T-cell (primary cell): ENCODE data around the gene CERS3. TPM values are rescaled to one million over a fixed set of nuclear protein-coding genes. Genes with fewer than 3 reads are reported as not detected.

Experiments used
- ATAC-seq, 4 experiments: fragments of 200-7000 bp in 3 of 4; fragments of 150-1000 bp in 1 of 4; cut with Tn5 transposase; replicated peaks in 1 of 4; 1 replicate in 3 of 4; 2 replicates in 1 of 4; pipeline ENCODE4 v1.10.0; 2021; ENCODE audit warnings: moderate library complexity in 3 of 4, mild to moderate bottlenecking in 2 of 4, moderate number of reproducible peaks in 1 of 4
- CTCF ChIA-PET, 2 donors: fragments of 300-600 bp; sonication (Branson Sonifier 250); formaldehyde crosslinking; loops; one replicate each; lab custom pipeline; 2022; ENCODE audit warnings: antibody characterized with exemption in 2 of 2; lab: Charles Lee
- POLR2A ChIA-PET, 2 donors: fragments of 300-600 bp; sonication (Branson Sonifier 250); formaldehyde crosslinking; loops; one replicate each; lab custom pipeline; 2022; ENCODE audit warnings: antibody characterized with exemption in 2 of 2; lab: Charles Lee
- DNase-seq, 35 experiments: peaks; one replicate each; pipeline versions ENCODE4 v3.0.0 to v3.0.0-alpha.2; 2013 to 2023
- H3K27ac ChIP-seq: one replicate; pipeline ENCODE4 v1.5.1; 2013; ENCODE audit warnings: low read length
- H3K27me3 ChIP-seq, 2 experiments: replicated peaks in 1 of 2; 1 replicate in 1 of 2; 2 replicates in 1 of 2; pipeline versions ENCODE4 v1.6.1 to v1.7.0; 2013; ENCODE audit warnings: low read length in 1 of 2, mixed read lengths in 1 of 2; ENCODE audit not compliant: control insufficient read depth in 2 of 2, insufficient read depth in 2 of 2; ENCODE audit errors: extremely low read depth in 1 of 2
- H3K36me3 ChIP-seq, 2 donors: 1 replicate in 1 of 2; 2 replicates in 1 of 2; pipeline versions ENCODE4 v1.6.1 to v1.7.0; 2013; ENCODE audit warnings: low read length in 1 of 2; ENCODE audit not compliant: control insufficient read depth in 2 of 2, insufficient read depth in 1 of 2; ENCODE audit errors: extremely low read depth in 1 of 2
- H3K4me1 ChIP-seq, 2 experiments: 1 replicate in 1 of 2; 2 replicates in 1 of 2; pipeline versions ENCODE4 v1.6.1 to v1.7.0; 2013; ENCODE audit warnings: low read length in 2 of 2, mixed read lengths in 1 of 2; ENCODE audit not compliant: insufficient read depth in 2 of 2, control insufficient read depth in 1 of 2; ENCODE audit errors: extremely low read depth in 1 of 2
- H3K4me3 ChIP-seq, 2 donors: 1 replicate in 1 of 2; 2 replicates in 1 of 2; pipeline versions ENCODE4 v1.5.1 to v1.7.0; 2013; ENCODE audit warnings: mild to moderate bottlenecking in 2 of 2, low read length in 1 of 2, moderate library complexity in 1 of 2; ENCODE audit not compliant: control insufficient read depth in 1 of 2; ENCODE audit errors: extremely low read depth in 1 of 2
- H3K9me3 ChIP-seq: 2 replicates; pipeline ENCODE4 v1.7.0; 2013
- H3K27ac Mint-ChIP-seq, 2 donors: one replicate each; pipeline ENCODE4 v1.8.0; 2020 to 2021; ENCODE audit warnings: mild to moderate bottlenecking in 2 of 2, mixed read lengths in 2 of 2
- H3K27me3 Mint-ChIP-seq, 2 donors: one replicate each; pipeline ENCODE4 v1.8.0; 2021 to 2022; ENCODE audit warnings: mixed read lengths in 2 of 2
- H3K36me3 Mint-ChIP-seq: one replicate; pipeline ENCODE4 v1.8.0; 2021; ENCODE audit warnings: mixed read lengths
- H3K4me1 Mint-ChIP-seq, 3 donors: one replicate each; pipeline ENCODE4 v1.8.0; 2020 to 2022; ENCODE audit warnings: mixed read lengths in 3 of 3, mild to moderate bottlenecking in 1 of 3
- H3K4me3 Mint-ChIP-seq, 3 donors: one replicate each; pipeline ENCODE4 v1.8.0; 2020 to 2022; ENCODE audit warnings: mild to moderate bottlenecking in 3 of 3, mixed read lengths in 3 of 3, moderate library complexity in 3 of 3
- H3K9me3 Mint-ChIP-seq, 3 donors: one replicate each; pipeline ENCODE4 v1.8.0; 2020 to 2022; ENCODE audit warnings: mixed read lengths in 3 of 3
- WGBS: methylation state at CpG from one replicate; pipeline ENCODE4 v1.1.5; 2013; ENCODE audit warnings: missing lambda C conversion rate; ENCODE audit not compliant: insufficient coverage; 5-methylcytosine and 5-hydroxymethylcytosine counted together
- total RNA-seq, 35 experiments: library from RNA in 6 of 35; stranded (reverse) in 6 of 35; fragments of 120-200 nt in 1 of 35; gene quantifications; one replicate each; pipeline versions ENCODE4 v1.2.1 to v1.2.4 and lab custom pipeline; 2013 to 2026

CERS3 gene
- total RNA-seq, 5 donors from 2014 or later (not counting 1 experiment from before 2014, with no cell fraction given): 1.1 to 3.5 (median 2.6) TPM

DNA sequence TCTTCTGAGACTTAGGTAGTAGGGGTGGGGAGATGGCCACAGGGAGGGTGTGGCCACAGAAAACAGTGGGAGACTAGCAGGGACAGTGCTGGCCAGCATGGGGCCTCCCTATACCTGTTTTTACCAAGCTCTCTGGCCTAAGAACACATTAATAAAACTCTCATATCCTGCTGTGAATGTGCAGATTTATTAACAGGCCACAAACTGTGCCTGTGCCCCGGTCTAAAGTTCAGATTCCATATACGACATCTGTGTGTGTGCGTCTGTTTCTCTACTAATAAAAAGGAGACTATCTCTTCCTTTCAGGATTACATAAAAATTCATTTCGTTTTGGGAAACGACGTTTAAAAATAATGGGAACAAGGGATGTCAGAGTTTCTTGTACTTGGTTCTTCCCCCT, 94.2 kb downstream of the CERS3 start:
- Histone ChIP-seq H3K27me3 (no peaks in the 10 kb centered on the region), H3K4me3 (no peak overlapping the region), H3K9me3 (no peaks in the 10 kb centered on the region), H3K27ac (no peak overlapping the region), H3K36me3 (no peaks in the 10 kb centered on the region), H3K4me1 (no peaks in the 10 kb centered on the region)
- CTCF ChIA-PET: no interaction called here
- POLR2A ChIA-PET: no interaction called here
- Mint-ChIP-seq H3K4me3 (no peak overlapping the region), H3K36me3 (no peaks in the 10 kb centered on the region), H3K27me3 (no peaks in the 10 kb centered on the region), H3K27ac (no peak overlapping the region), H3K9me3 (peaks cover 0 to 3% (median 0%) of the 10 kb centered on the region in 3 donors), H3K4me1 (peaks cover 4 to 5% (median 4%) of the 10 kb centered on the region in 3 donors)
- DNase-seq (no peak), ATAC-seq (no peak)
- WGBS: no CpG with 5 or more reads among the region's 6 CpGs

DNA sequence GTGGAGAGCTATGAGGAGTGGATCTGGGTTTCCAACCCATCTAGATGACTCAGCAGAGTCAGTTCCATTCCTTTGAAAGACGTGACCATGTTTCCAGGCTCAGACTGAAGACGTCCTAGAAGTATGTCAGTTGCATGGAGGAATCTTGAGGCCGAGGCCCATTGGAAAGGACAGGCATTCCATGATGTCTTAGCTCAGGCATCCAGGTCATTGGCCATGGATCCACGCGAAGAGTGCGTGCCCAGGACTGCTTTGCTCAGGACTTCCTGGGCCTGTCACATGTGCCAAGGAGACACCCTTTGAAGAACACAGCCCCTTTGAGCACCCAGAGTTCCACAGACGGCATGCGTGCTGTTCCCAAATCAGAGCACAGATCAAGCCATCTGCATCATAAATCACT, 94.7 kb downstream of the CERS3 start:
- Mint-ChIP-seq H3K9me3 (peaks cover 0 to 3% (median 0%) of the 10 kb centered on the region in 3 donors), H3K36me3 (no peaks in the 10 kb centered on the region), H3K4me3 (no peak overlapping the region), H3K27ac (no peak overlapping the region), H3K27me3 (no peaks in the 10 kb centered on the region), H3K4me1 (peaks cover 4 to 5% (median 4%) of the 10 kb centered on the region in 3 donors)
- H3K4me3 ChIP-seq: no peak overlapping the region
- POLR2A ChIA-PET: interaction anchor here in 1 of 2 donors (0.5 kb wide), 1 partner anchor 860 kb away, joined by 3 read pairs; no protein-coding TSS in a partner anchor
- no peak overlapping the region for H3K27ac ChIP-seq
- H3K36me3 ChIP-seq: no peaks in the 10 kb centered on the region
- no peaks in the 10 kb centered on the region for H3K9me3 ChIP-seq
- CTCF ChIA-PET: no interaction called here
- 88% methylated on average over 5 of the region's 8 CpGs for WGBS
- no peaks in the 10 kb centered on the region for H3K4me1 ChIP-seq
- DNase-seq (no peak), ATAC-seq (no peak)
- no peaks in the 10 kb centered on the region for H3K27me3 ChIP-seq

DNA sequence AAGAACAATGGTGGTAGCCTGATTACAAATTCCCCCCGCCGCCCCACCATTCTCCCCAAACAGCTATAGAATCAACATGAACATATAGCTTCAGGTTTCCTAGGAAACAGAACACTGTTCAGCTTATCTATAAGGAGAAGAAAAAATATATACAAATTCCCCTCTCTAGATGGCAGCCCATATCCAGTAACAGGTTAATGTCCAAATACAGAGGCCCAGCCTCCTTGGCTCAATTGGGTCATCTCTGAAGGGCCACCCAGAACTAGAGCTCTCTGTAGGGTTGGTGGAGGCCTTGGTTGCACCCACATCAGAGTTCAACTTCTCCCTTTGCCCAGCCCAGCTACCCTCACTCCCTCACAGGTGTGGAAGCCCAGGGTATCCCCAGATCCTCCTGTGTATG, 95.4 kb downstream of the CERS3 start:
- H3K27ac Mint-ChIP-seq: no peak overlapping the region
- H3K27me3 Mint-ChIP-seq: no peaks in the 10 kb centered on the region
- Histone ChIP-seq H3K27me3 (no peaks in the 10 kb centered on the region), H3K4me1 (no peaks in the 10 kb centered on the region), H3K9me3 (no peaks in the 10 kb centered on the region), H3K36me3 (no peaks in the 10 kb centered on the region), H3K27ac (no peak overlapping the region), H3K4me3 (no peak overlapping the region)
- POLR2A ChIA-PET: interaction anchor here in 1 of 2 donors (0.5 kb wide), 1 partner anchor 859 kb away, joined by 3 read pairs; no protein-coding TSS in a partner anchor
- no CpG with 5 or more reads among the region's 2 CpGs for WGBS
- ATAC-seq: no peak
- CTCF ChIA-PET: no interaction called here
- no peaks in the 10 kb centered on the region for H3K4me1 Mint-ChIP-seq
- DNase-seq: no peak
- H3K9me3 Mint-ChIP-seq: peaks cover 0 to 3% (median 0%) of the 10 kb centered on the region in 3 donors
- H3K4me3 Mint-ChIP-seq: no peak overlapping the region
- H3K36me3 Mint-ChIP-seq: no peaks in the 10 kb centered on the region

DNA sequence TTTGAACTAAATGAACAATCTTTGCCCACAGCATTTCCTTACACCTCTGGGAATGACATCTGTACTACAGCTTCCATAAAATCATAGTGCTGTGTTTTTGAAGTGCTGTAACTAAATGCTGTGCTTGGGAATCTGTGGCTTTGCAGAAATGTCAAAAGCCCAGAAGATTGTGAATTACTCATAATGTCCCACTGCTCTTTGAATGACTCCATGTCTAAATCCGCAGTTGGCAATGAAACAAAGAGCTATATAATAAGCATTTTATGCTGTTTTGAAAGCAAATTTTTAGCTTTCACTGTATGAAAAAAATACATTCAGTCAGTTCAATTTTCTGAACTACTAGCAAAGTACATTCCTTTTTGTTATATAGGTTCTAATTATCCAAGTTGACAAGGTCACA, 98.3 kb downstream of the CERS3 start:
- no peak overlapping the region for H3K4me3 Mint-ChIP-seq
- H3K27me3 ChIP-seq: no peaks in the 10 kb centered on the region
- H3K36me3 Mint-ChIP-seq: peaks cover 5% of the 10 kb centered on the region
- DNase-seq (no peak), ATAC-seq (no peak)
- H3K4me1 ChIP-seq: no peaks in the 10 kb centered on the region
- H3K9me3 Mint-ChIP-seq: no peaks in the 10 kb centered on the region
- no peak overlapping the region for H3K27ac Mint-ChIP-seq
- H3K4me3 ChIP-seq: no peak overlapping the region
- POLR2A ChIA-PET: no interaction called here
- H3K36me3 ChIP-seq: no peaks in the 10 kb centered on the region
- no peak overlapping the region for H3K27ac ChIP-seq
- no peaks in the 10 kb centered on the region for H3K27me3 Mint-ChIP-seq
- CTCF ChIA-PET: no interaction called here
- H3K9me3 ChIP-seq: no peaks in the 10 kb centered on the region
- no CpG with 5 or more reads among the region's 1 CpG for WGBS
- no peaks in the 10 kb centered on the region for H3K4me1 Mint-ChIP-seq

DNA sequence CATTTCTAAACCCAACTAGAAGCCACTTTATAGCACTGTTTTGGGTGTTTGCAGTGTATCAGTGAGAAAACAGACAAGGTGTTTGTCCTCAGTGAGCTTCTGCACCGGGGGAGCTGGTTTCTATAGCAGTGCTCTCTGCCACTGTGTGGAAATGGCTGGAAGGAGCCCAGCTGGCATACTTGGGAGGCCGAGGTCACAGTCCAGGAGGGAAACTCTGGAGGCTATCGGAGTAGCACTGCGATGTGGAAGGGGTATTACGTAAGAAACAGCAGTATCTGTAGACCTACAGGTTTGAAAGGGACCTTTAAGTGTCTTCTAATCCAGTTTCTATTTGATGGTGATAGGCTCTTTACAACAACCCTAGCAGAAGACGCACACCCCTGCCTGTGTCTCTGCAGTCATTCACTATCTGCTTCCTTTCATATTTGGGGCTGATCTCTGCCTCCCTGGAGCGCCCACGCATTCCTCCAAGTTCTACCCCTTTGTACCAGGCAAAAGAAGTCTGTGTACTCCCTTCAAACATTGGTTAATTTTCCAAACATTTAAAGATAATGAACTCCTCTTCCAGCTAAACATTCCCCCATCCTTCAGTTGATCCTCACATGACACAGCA, 99.5 kb downstream of the CERS3 start:
- Mint-ChIP-seq H3K4me1 (no peaks in the 10 kb centered on the region), H3K36me3 (peaks cover 10% of the 10 kb centered on the region), H3K9me3 (peaks cover 3 to 4% (median 4%) of the 10 kb centered on the region in 3 donors), H3K27ac (no peak overlapping the region), H3K27me3 (no peaks in the 10 kb centered on the region), H3K4me3 (no peak overlapping the region)
- CTCF ChIA-PET: no interaction called here
- WGBS: 83% methylated on average over 6 of the region's 8 CpGs
- DNase-seq: no peak
- Histone ChIP-seq H3K27me3 (no peaks in the 10 kb centered on the region), H3K4me3 (no peak overlapping the region), H3K36me3 (no peaks in the 10 kb centered on the region), H3K9me3 (no peaks in the 10 kb centered on the region), H3K4me1 (no peaks in the 10 kb centered on the region), H3K27ac (no peak overlapping the region)
- no peak for ATAC-seq
- POLR2A ChIA-PET: no interaction called here

DNA sequence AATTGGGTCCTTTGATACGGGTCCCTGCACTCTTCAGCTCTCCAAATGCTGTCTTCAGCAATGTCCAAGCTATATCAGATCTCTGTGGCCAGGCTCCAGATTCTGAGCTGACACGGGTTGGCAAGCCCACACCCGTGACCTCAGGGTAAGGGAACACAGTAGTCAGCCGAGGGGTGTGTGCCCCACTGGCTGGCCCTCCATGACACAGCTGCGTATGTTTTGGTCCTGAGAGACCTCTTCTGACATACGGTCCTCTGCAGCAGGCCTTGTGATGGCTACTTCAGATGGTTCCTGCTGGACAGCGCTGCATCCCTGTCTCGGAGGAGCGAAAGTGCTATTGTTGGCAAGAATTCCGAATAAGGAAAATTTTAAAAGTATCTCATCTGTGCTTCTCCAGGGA, 101.8 kb downstream of the CERS3 start:
- DNase-seq (no peak), ATAC-seq (no peak)
- H3K36me3 ChIP-seq: no peaks in the 10 kb centered on the region
- ChIA-PET POLR2A (no interaction called here), CTCF (interaction anchor here in 1 of 2 donors (0.5 kb wide), 1 partner anchor 1948 kb away, joined by 4 read pairs; no protein-coding TSS in a partner anchor)
- Mint-ChIP-seq H3K4me1 (no peaks in the 10 kb centered on the region), H3K36me3 (peaks cover 17% of the 10 kb centered on the region), H3K9me3 (peaks cover 11 to 16% (median 11%) of the 10 kb centered on the region in 3 donors), H3K4me3 (no peak overlapping the region), H3K27me3 (no peaks in the 10 kb centered on the region), H3K27ac (no peak overlapping the region)
- H3K4me1 ChIP-seq: no peaks in the 10 kb centered on the region
- H3K9me3 ChIP-seq: no peaks in the 10 kb centered on the region
- H3K27me3 ChIP-seq: no peaks in the 10 kb centered on the region
- whole genome bisulfite sequencing: 89% methylated on average over 9 of the region's 10 CpGs
- no peak overlapping the region for H3K27ac ChIP-seq
- no peak overlapping the region for H3K4me3 ChIP-seq
